Cardiac muscle cell (in vitro differentiated cells and primary cell): Measurements from ENCODE around the gene FHIT. TPM values are rescaled to one million over a fixed set of nuclear protein-coding genes. Genes with fewer than 3 reads are reported as not detected.

Source experiments
- DNase-seq, 2 donors: peaks; one replicate each; pipeline versions ENCODE4 v3.0.0 to v3.0.0-alpha.2; 2010 to 2017; ENCODE audit warnings: low read depth in 1 of 2, low spot score in 1 of 2
- H3K27ac ChIP-seq: fragments of 200-600 bp; sonication (generic); 2 replicates; pipeline ENCODE4 v1.5.1; 2016
- H3K27me3 ChIP-seq: fragments of 200-600 bp; sonication (generic); 2 replicates; pipeline ENCODE4 v1.6.0; 2016; ENCODE audit warnings: control low read depth
- H3K36me3 ChIP-seq: fragments of 200-600 bp; sonication (generic); 2 replicates; pipeline ENCODE4 v1.5.1; 2016; ENCODE audit warnings: control low read depth
- H3K4me1 ChIP-seq: fragments of 200-600 bp; sonication (generic); 2 replicates; pipeline ENCODE4 v1.8.1; 2017; ENCODE audit warnings: low read depth, mild to moderate bottlenecking, mixed run types
- H3K4me3 ChIP-seq: fragments of 200-600 bp; sonication (generic); 2 replicates; pipeline ENCODE4 v1.5.1; 2016; ENCODE audit warnings: mild to moderate bottlenecking
- H3K9me3 ChIP-seq: fragments of 200-600 bp; sonication (generic); 2 replicates; pipeline ENCODE4 v1.5.1; 2017; ENCODE audit warnings: low read depth, mild to moderate bottlenecking, control low read depth
- polyA plus RNA-seq: library from polyadenylated mRNA; unstranded; fragments of >200 nt; fragmentation: Nextera tagmentation; extraction: Ambion mirVana; gene quantifications from 2 replicates; pipeline ENCODE4 v1.2.1, GENCODE V29; 2016
- total RNA-seq: library from RNA; depleted of rRNA; stranded (reverse); fragments of >200 nt; gene quantifications from 2 replicates; pipeline ENCODE4 v1.2.3, GENCODE V29; 2016
- TF ChIP-seq, protein P1 (sequence below): IDR thresholded peaks from 2 replicates; pipeline ENCODE4 v1.5.1; 2012; ENCODE audit warnings: low read depth, mild to moderate bottlenecking, low read length

Gene FHIT
- total and polyA plus RNA-seq, 2 experiments from 2014 or later, result 6.9 to 12.5 TPM

- Histone ChIP-seq H3K4me3 (no peak overlapping the region), H3K4me1 (peaks cover 1% of the 10 kb centered on the region), H3K36me3 (no peaks in the 10 kb centered on the region), H3K27me3 (no peaks in the 10 kb centered on the region), H3K9me3 (no peaks in the 10 kb centered on the region), H3K27ac (no peak overlapping the region)
- DNase-seq, result no peak
- TF ChIP-seq, protein P1, sequence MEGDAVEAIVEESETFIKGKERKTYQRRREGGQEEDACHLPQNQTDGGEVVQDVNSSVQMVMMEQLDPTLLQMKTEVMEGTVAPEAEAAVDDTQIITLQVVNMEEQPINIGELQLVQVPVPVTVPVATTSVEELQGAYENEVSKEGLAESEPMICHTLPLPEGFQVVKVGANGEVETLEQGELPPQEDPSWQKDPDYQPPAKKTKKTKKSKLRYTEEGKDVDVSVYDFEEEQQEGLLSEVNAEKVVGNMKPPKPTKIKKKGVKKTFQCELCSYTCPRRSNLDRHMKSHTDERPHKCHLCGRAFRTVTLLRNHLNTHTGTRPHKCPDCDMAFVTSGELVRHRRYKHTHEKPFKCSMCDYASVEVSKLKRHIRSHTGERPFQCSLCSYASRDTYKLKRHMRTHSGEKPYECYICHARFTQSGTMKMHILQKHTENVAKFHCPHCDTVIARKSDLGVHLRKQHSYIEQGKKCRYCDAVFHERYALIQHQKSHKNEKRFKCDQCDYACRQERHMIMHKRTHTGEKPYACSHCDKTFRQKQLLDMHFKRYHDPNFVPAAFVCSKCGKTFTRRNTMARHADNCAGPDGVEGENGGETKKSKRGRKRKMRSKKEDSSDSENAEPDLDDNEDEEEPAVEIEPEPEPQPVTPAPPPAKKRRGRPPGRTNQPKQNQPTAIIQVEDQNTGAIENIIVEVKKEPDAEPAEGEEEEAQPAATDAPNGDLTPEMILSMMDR, result no peak
Observed at GRCh38 chr3:59816312-59816711, 1434.9 kb downstream of the FHIT start.

- no peaks in the 10 kb centered on the region for H3K36me3 ChIP-seq
- TF ChIP-seq, protein P1, result no peak
- H3K27me3 ChIP-seq, result no peaks in the 10 kb centered on the region
- H3K27ac ChIP-seq, result no peak overlapping the region
- H3K9me3 ChIP-seq, result no peaks in the 10 kb centered on the region
- H3K4me1 ChIP-seq, result peaks cover 7% of the 10 kb centered on the region
- H3K4me3 ChIP-seq, result no peak overlapping the region
- peak in 1 of 2 donors; percentile 49 for DNase-seq
Observed at GRCh38 chr3:59813148-59813538, 1438.1 kb downstream of the FHIT start.

GRCh38 chr3:59812237-59813147, 1438.8 kb downstream of the FHIT start:
- Histone ChIP-seq H3K4me3 (no peak overlapping the region), H3K27me3 (no peaks in the 10 kb centered on the region), H3K4me1 (peaks cover 7% of the 10 kb centered on the region), H3K9me3 (no peaks in the 10 kb centered on the region), H3K27ac (no peak overlapping the region), H3K36me3 (no peaks in the 10 kb centered on the region)
- peak in 1 of 2 donors; percentile 36 for DNase-seq
- TF ChIP-seq, protein P1, result no peak

DNA sequence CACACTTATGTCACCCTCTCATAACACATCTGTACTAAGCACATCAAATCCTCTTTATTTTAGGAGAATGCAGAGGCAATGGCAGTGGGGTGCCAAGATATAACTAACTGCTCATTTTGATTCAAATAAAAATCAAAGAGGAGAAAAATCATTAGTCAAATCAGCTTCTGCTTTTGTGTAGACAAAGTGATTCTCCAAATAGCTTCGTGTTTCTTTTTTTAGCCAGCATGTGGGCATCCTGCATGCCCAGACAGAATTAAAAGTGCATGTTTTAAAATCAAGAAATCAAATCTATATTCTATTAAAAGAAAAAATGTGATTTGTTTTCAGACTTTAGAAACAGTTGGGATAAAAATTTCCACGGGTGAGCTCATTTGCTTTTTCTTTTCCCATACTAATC, 1440.1 kb downstream of the FHIT start:
- Histone ChIP-seq H3K36me3 (no peaks in the 10 kb centered on the region), H3K27me3 (no peaks in the 10 kb centered on the region), H3K27ac (no peak overlapping the region), H3K4me3 (no peak overlapping the region), H3K9me3 (no peaks in the 10 kb centered on the region), H3K4me1 (peaks cover 7% of the 10 kb centered on the region)
- no peak for DNase-seq
- TF ChIP-seq, protein P1, result no peak

GRCh38 chr3:59810606-59811005, 1440.6 kb downstream of the FHIT start:
- TF ChIP-seq, protein P1, result no peak
- H3K27me3 ChIP-seq, result no peaks in the 10 kb centered on the region
- no peak overlapping the region for H3K4me3 ChIP-seq
- no peaks in the 10 kb centered on the region for H3K9me3 ChIP-seq
- H3K36me3 ChIP-seq, result no peaks in the 10 kb centered on the region
- DNase-seq, result no peak
- no peak overlapping the region for H3K27ac ChIP-seq
- H3K4me1 ChIP-seq, result peaks cover 7% of the 10 kb centered on the region
